ENCODE data around the gene COA8.
"Not testable (repeated sequence)": the region's sequence is repeated elsewhere in the genome, so short reads cannot be mapped to it uniquely, and the experiment has no call there.

COA8 gene

GRCh38 chr14:103581206-103581605, 18.4 kb downstream of the COA8 start:
- DNase-seq, result no peak

- DNase-seq, result no peak
Measured at GRCh38 chr14:103581954-103582703, 19.4 kb downstream of the COA8 start.

- no peak for DNase-seq
Measured at GRCh38 chr14:103584326-103584915, 21.7 kb downstream of the COA8 start.

GRCh38 chr14:103593577-103593976, 30.8 kb downstream of the COA8 start:
- no peak for DNase-seq

GRCh38 chr14:103594265-103594664, 31.5 kb downstream of the COA8 start:
- no peak for DNase-seq

GRCh38 chr14:103597623-103598377, 35.0 kb downstream of the COA8 start:
- DNase-seq, result no peak

GRCh38 chr14:103600503-103600902, 37.7 kb downstream of the COA8 start:
- no peak for DNase-seq

- no peak for DNase-seq
Measured at GRCh38 chr14:103604620-103605019, 41.9 kb downstream of the COA8 start.

- DNase-seq, result peak; percentile 24 to 25
Measured at GRCh38 chr14:103606963-103607668, 44.4 kb downstream of the COA8 start.

GRCh38 chr14:103607822-103608221, 45.1 kb downstream of the COA8 start:
- no peak for DNase-seq

GRCh38 chr14:103609081-103609480, 46.3 kb downstream of the COA8 start:
- DNase-seq, result not testable (repeated sequence)

GRCh38 chr14:103611215-103611614, 48.5 kb downstream of the COA8 start:
- DNase-seq, result no peak

- DNase-seq, result no peak
Measured at GRCh38 chr14:103613517-103613916, 50.8 kb downstream of the COA8 start.

GRCh38 chr14:103616635-103617300, 54.0 kb downstream of the COA8 start:
- DNase-seq, result no peak

- no peak for DNase-seq
Measured at GRCh38 chr14:103619057-103619456, 56.3 kb downstream of the COA8 start.

- no peak for DNase-seq
Measured at GRCh38 chr14:103621860-103622259, 59.1 kb downstream of the COA8 start.

- no peak for DNase-seq
Measured at GRCh38 chr14:103623308-103623707, 60.5 kb downstream of the COA8 start.

- no peak for DNase-seq
Measured at GRCh38 chr14:103623883-103624482, 61.2 kb downstream of the COA8 start.

- DNase-seq, result no peak
Measured at GRCh38 chr14:103624860-103625259, 62.1 kb downstream of the COA8 start.

GRCh38 chr14:103625356-103626095, 62.8 kb downstream of the COA8 start:
- DNase-seq, result no peak

GRCh38 chr14:103626146-103626850, 63.5 kb downstream of the COA8 start:
- DNase-seq, result no peak

All from activated CD4-positive, alpha-beta T cell treated with anti-CD3 and anti-CD28 coated beads, Interleukin-2, amount 50 U/mL, for 4 hours (primary cell).